A375 (cell line): Measurements from ENCODE around the gene ATOH8. TPM values are rescaled to one million over a fixed set of nuclear protein-coding genes. Genes with fewer than 3 reads are reported as not detected.

Source experiments
- small RNA-seq: library from RNA; depleted of rRNA; stranded (forward); fragments of <200 nt; gene quantifications from one replicate; pipeline ENCODE3, GENCODE V24; 2014
- total RNA-seq: library from RNA; depleted of rRNA; stranded (reverse); fragments of >200 nt; shearing (Covaris generic); gene quantifications from 2 replicates; pipeline ENCODE4 v1.2.3, GENCODE V29; 2014; rRNA removed

ATOH8 gene, protein sequence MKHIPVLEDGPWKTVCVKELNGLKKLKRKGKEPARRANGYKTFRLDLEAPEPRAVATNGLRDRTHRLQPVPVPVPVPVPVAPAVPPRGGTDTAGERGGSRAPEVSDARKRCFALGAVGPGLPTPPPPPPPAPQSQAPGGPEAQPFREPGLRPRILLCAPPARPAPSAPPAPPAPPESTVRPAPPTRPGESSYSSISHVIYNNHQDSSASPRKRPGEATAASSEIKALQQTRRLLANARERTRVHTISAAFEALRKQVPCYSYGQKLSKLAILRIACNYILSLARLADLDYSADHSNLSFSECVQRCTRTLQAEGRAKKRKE
- total RNA-seq: 7.6 and 10.0 TPM in 2 replicates

DNA sequence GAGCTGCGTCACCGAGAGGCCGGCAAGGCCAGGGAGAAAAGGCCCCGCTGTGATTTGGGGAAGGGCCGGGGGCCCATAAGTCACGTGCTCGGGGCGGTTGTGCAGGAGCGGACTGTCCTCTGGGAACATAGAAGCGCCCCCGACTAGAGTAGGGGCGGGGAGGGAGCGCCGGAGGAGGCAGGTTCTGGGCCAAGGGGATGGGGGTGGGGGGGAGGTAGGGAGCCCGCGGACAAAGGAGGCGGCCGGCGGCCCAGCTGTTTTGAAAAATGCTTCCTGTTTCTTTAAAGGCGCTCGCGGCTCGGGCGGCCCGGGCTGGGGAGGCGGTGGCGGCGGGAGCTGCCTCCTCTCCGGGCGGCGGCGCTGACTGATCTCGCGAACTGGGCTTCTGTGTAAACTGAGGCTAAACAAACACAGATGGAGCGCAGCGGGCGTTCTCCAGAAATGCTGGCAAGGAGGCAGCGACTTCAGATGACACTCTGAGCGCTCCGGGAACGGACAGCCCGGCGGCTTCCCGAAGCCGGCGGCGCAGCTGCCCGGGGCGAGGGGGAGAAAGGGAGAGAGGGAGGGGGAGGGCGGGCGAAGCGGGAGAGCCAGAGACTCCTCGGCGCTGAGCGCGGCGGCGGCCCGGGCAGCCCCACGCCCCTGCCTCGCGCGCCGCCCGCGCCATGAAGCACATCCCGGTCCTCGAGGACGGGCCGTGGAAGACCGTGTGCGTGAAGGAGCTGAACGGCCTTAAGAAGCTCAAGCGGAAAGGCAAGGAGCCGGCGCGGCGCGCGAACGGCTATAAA lies at the start of gene ATOH8:
Gene ATOH8, plus strand, starts transcription at position 467 of the 788 bp plus-strand sequence. Its CDS starts 199 bp downstream, at position 666.

Small RNA genes within 50 kb of the gene (small RNA-seq; reads per million reads assigned to genes)
- gene MIR6071: not detected
- gene RN7SKP83: not detected
- gene RNU1-38P: 0.13 reads per million

Other genes starting within 250 kb of the ATOH8 start
- gene MAT2A, start 214.8 kb upstream of the ATOH8 start, total RNA-seq: 188 and 191 TPM in 2 replicates
- 36.9 and 40.5 TPM in 2 replicates for gene GGCX, start 192.5 kb upstream of the ATOH8 start, total RNA-seq
- gene VAMP8, start 176.4 kb upstream of the ATOH8 start, total RNA-seq: 21.2 and 22.0 TPM in 2 replicates
- 31.3 and 38.8 TPM in 2 replicates for gene VAMP5, start 169.6 kb upstream of the ATOH8 start, total RNA-seq
- 137 and 156 TPM in 2 replicates for gene RNF181, start 158.2 kb upstream of the ATOH8 start, total RNA-seq
- 5.5 and 7.2 TPM in 2 replicates for gene TMEM150A, start 151.3 kb upstream of the ATOH8 start, total RNA-seq
- gene C2orf68, start 141.9 kb upstream of the ATOH8 start, total RNA-seq: 31.9 and 33.1 TPM in 2 replicates
- 112 and 120 TPM in 2 replicates for gene USP39, start 137.8 kb upstream of the ATOH8 start, total RNA-seq
- gene SFTPB, start 85.8 kb upstream of the ATOH8 start, total RNA-seq: not detected in 2 replicates
- gene GNLY, start 59.6 kb upstream of the ATOH8 start, total RNA-seq: not detected in 2 replicates
- gene ST3GAL5, start 135.0 kb downstream of the ATOH8 start, total RNA-seq: 15.1 and 16.2 TPM in 2 replicates